Calu3 (cell line): ENCODE results near the gene SNURF. TPM values are rescaled to one million over a fixed set of nuclear protein-coding genes. Genes with fewer than 3 reads are reported as not detected.

Experiments
- BruUV-seq: library from RNA; stranded (reverse); fragments of 400-500 nt; replicated peaks from 2 replicates; lab custom pipeline; 2021; lab: Mats Ljungman, UMichigan
- CTCF ChIA-PET: fragments of 300-600 bp; sonication (Branson Sonifier 250); formaldehyde crosslinking; loops from one replicate; lab custom pipeline; 2022; ENCODE audit warnings: antibody characterized with exemption; lab: Charles Lee
- DNase-seq: peaks from one replicate; pipeline ENCODE4 v3.0.0; 2022
- H3K27ac Mint-ChIP-seq: one replicate; pipeline ENCODE4 v1.8.0; 2022; ENCODE audit warnings: mixed read lengths; ENCODE audit not compliant: unreplicated experiment
- H3K27me3 Mint-ChIP-seq: one replicate; pipeline ENCODE4 v1.8.0; 2022; ENCODE audit warnings: mixed read lengths; ENCODE audit not compliant: unreplicated experiment
- H3K36me3 Mint-ChIP-seq: one replicate; pipeline ENCODE4 v1.8.0; 2022; ENCODE audit warnings: mild to moderate bottlenecking, moderate library complexity, mixed read lengths; ENCODE audit not compliant: insufficient read depth, unreplicated experiment
- H3K4me1 Mint-ChIP-seq: one replicate; pipeline ENCODE4 v1.8.0; 2022; ENCODE audit warnings: mild to moderate bottlenecking, low read depth, mixed read lengths; ENCODE audit not compliant: unreplicated experiment
- H3K4me3 Mint-ChIP-seq: one replicate; pipeline ENCODE4 v1.8.0; 2022; ENCODE audit warnings: mild to moderate bottlenecking, low read depth, moderate library complexity, mixed read lengths; ENCODE audit not compliant: unreplicated experiment
- H3K9me3 Mint-ChIP-seq: one replicate; pipeline ENCODE4 v1.8.0; 2022; ENCODE audit warnings: low read depth, mixed read lengths; ENCODE audit not compliant: unreplicated experiment
- CTCF ChIP-seq: fragments of 200-600 bp; IDR thresholded peaks from one replicate; pipeline ENCODE4 v1.8.0; 2022; ENCODE audit warnings: antibody characterized with exemption; ENCODE audit not compliant: unreplicated experiment
- intact Hi-C: fragments of 100-400 bp; cut with micrococcal nuclease; formaldehyde crosslinking; loops from one replicate; pipeline ENCODE4 v1.10.0; 2022; ENCODE audit not compliant: unreplicated experiment
- total RNA-seq: library from RNA; stranded (reverse); gene quantifications from 2 replicates; pipeline ENCODE4 v1.2.3, GENCODE V29; 2022

The SNURF gene
- total RNA-seq, 1 experiment from 2014 or later = not detected

GRCh38 chr15:24961967-24962366 is 7.2 kb downstream of the SNURF start:
- no peaks in the 10 kb centered on the region for H3K36me3 Mint-ChIP-seq
- no peaks in the 10 kb centered on the region for H3K27me3 Mint-ChIP-seq
- TF ChIP-seq CTCF = no peak
- no peak for DNase-seq
- intact Hi-C loops = no loop called here
- CTCF ChIA-PET = no interaction called here
- no TSS peak for BruUV-seq
- H3K27ac Mint-ChIP-seq = no peak overlapping the region
- H3K4me3 Mint-ChIP-seq = no peak overlapping the region
- no peaks in the 10 kb centered on the region for H3K4me1 Mint-ChIP-seq
- H3K9me3 Mint-ChIP-seq = no peaks in the 10 kb centered on the region

GRCh38 chr15:24962880-24963279 is 8.1 kb downstream of the SNURF start:
- BruUV-seq = no TSS peak
- intact Hi-C loops = no loop called here
- no peak for TF ChIP-seq CTCF
- CTCF ChIA-PET = no interaction called here
- no peak overlapping the region for H3K4me3 Mint-ChIP-seq
- no peaks in the 10 kb centered on the region for H3K36me3 Mint-ChIP-seq
- no peak for DNase-seq
- no peaks in the 10 kb centered on the region for H3K27me3 Mint-ChIP-seq
- no peaks in the 10 kb centered on the region for H3K4me1 Mint-ChIP-seq
- no peaks in the 10 kb centered on the region for H3K9me3 Mint-ChIP-seq
- H3K27ac Mint-ChIP-seq = no peak overlapping the region

- DNase-seq = no peak
- no TSS peak for BruUV-seq
- H3K4me1 Mint-ChIP-seq = no peaks in the 10 kb centered on the region
- H3K36me3 Mint-ChIP-seq = no peaks in the 10 kb centered on the region
- no peaks in the 10 kb centered on the region for H3K9me3 Mint-ChIP-seq
- H3K27ac Mint-ChIP-seq = no peak overlapping the region
- CTCF ChIA-PET = no interaction called here
- intact Hi-C loops = no loop called here
- H3K27me3 Mint-ChIP-seq = no peaks in the 10 kb centered on the region
- no peak for TF ChIP-seq CTCF
- H3K4me3 Mint-ChIP-seq = no peak overlapping the region
Observed at GRCh38 chr15:24966364-24967103, 11.7 kb downstream of the SNURF start.

- Mint-ChIP-seq H3K9me3 (peaks cover 7% of the 10 kb centered on the region), H3K36me3 (no peaks in the 10 kb centered on the region), H3K4me1 (no peaks in the 10 kb centered on the region), H3K27me3 (no peaks in the 10 kb centered on the region), H3K27ac (no peak overlapping the region), H3K4me3 (no peak overlapping the region)
- CTCF ChIA-PET = no interaction called here
- no peak for DNase-seq
- BruUV-seq = no TSS peak
- no peak for TF ChIP-seq CTCF
- intact Hi-C loops = no loop called here
Observed at GRCh38 chr15:24971052-24971451, 16.3 kb downstream of the SNURF start.
